Activated T-cell treated with anti-CD3 and anti-CD28 coated beads, Interleukin-2, amount 50 U/mL, for 72 hours (primary cell): ENCODE results near the gene RRAD. TPM values are rescaled to one million over a fixed set of nuclear protein-coding genes. Genes with fewer than 3 reads are reported as not detected.

ENCODE experiments used
- ATAC-seq, 2 donors: fragments of 150-1000 bp; cut with Tn5 transposase; replicated peaks in 1 of 2; 2 replicates each; pipeline ENCODE4 v1.10.0; 2021; ENCODE audit warnings: moderate library complexity in 2 of 2, mild to moderate bottlenecking in 1 of 2
- DNase-seq, 2 donors: peaks; one replicate each; pipeline ENCODE4 v3.0.0; 2021 to 2022; ENCODE audit warnings: mixed read lengths in 1 of 2
- H3K27ac Mint-ChIP-seq: one replicate; pipeline ENCODE4 v1.8.0; 2022; ENCODE audit warnings: mild to moderate bottlenecking, moderate library complexity, mixed read lengths
- H3K27me3 Mint-ChIP-seq: one replicate; pipeline ENCODE4 v1.8.0; 2022; ENCODE audit warnings: low read depth, mixed read lengths
- H3K36me3 Mint-ChIP-seq, 2 donors: one replicate each; pipeline ENCODE4 v1.8.0; 2022; ENCODE audit warnings: mixed read lengths in 2 of 2, mild to moderate bottlenecking in 1 of 2; ENCODE audit not compliant: insufficient read depth in 2 of 2
- H3K4me1 Mint-ChIP-seq: one replicate; pipeline ENCODE4 v1.8.0; 2022; ENCODE audit warnings: low read depth, mixed read lengths
- H3K4me3 Mint-ChIP-seq, 2 donors: one replicate each; pipeline ENCODE4 v1.8.0; 2022; ENCODE audit warnings: mild to moderate bottlenecking in 2 of 2, mixed read lengths in 2 of 2, moderate library complexity in 2 of 2
- H3K9me3 Mint-ChIP-seq, 2 donors: one replicate each; pipeline ENCODE4 v1.8.0; 2022; ENCODE audit warnings: mixed read lengths in 2 of 2
- total RNA-seq, 2 donors: library from RNA; stranded (reverse); gene quantifications; one replicate each; pipeline ENCODE4 v1.2.3, GENCODE V29; 2022

RRAD gene
- total RNA-seq, 2 donors from 2014 or later = 1.6 to 3.1 TPM

DNA sequence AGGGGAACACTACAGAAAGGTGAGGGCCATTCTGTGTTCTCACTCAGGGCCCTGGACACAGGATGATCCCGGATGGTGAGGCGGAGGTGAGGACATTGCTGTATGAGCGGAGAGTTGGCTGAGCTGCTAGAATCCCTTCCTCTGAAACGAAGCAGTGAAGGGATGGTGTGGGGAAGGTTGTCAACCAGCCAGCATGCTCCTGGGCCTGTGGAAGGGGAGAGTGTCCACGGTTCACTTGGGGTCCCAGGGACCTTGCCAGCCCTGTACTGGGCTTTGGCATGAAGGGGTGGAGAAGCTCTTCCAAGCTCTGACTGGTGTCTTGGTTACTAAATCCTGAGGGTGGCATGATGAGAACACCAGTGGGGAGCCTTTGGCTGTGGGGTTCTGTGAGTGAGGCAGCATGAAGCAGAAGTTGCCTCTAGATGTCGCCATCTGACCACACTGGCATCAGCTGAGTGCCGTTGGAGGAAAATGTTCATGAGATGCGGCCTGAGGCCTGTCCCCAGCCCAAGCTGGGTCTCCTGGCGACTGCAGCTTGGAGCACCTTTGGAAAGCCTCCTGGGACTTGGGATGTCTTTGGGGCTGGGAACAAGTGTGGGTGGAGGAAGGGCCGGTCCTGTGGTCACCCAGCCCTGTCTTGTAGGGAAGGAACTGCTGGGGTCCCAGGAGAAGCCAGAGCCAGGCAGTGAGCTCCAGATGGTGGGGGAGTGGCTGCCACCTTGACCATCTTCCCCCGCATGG lies 30.2 kb downstream of the RRAD start:
- peaks cover 0 to 2% of the 10 kb centered on the region in 2 donors for H3K36me3 Mint-ChIP-seq
- DNase-seq (peak; percentile 66), ATAC-seq (peak; percentile 90 to 94)
- no peaks in the 10 kb centered on the region for H3K27me3 Mint-ChIP-seq
- no peak overlapping the region for H3K27ac Mint-ChIP-seq
- H3K4me3 Mint-ChIP-seq = no peak overlapping the region
- peaks cover 10% of the 10 kb centered on the region for H3K4me1 Mint-ChIP-seq
- H3K9me3 Mint-ChIP-seq = no peaks in the 10 kb centered on the region

DNA sequence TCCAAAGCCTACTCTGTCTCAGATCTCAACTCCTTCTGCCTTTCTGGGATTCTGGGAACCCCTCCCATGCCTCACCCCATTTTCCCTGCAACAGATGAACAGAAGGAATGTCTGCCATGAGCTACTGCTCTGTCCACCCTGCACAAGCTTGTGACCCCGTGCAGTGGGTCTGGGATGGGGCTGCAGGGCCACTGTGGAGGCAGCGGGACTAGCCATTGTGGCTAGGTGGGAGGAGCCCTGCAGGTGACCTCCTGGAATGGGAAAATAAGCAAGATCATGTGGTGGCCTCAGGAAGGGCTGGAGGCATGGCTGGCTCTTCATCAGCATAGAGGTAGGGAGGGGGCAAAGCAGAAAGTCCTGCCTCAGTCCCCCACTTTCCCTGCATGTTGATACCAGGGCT lies 31.3 kb downstream of the RRAD start:
- Mint-ChIP-seq H3K36me3 (peaks cover 0 to 5% of the 10 kb centered on the region in 2 donors), H3K4me1 (peaks cover 10% of the 10 kb centered on the region), H3K27me3 (no peaks in the 10 kb centered on the region), H3K4me3 (no peak overlapping the region), H3K9me3 (no peaks in the 10 kb centered on the region), H3K27ac (no peak overlapping the region)
- ATAC-seq = no peak
- no peak for DNase-seq

DNA sequence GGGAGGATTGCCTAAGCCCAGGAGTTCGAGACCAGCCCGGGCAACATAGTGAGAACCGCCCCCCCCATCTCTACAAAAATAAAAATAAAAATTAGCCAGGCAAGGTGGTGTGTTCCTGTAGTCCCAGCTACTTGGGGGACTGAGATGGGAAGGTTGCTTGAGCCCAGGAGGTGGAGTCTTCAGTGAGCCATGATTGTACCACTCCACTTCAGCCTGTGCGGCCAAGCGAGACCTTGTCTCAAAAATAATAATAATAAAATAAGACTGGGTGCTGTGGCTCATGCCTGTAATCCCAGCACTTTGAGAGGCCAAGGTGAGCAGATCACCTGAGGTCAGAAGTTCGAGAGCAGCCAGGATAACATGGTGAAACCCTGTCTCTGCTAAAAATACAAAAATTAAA lies 33.5 kb downstream of the RRAD start:
- ATAC-seq = no peak
- peaks cover 32% of the 10 kb centered on the region for H3K4me1 Mint-ChIP-seq
- H3K4me3 Mint-ChIP-seq = no peak overlapping the region
- DNase-seq = no peak
- H3K36me3 Mint-ChIP-seq = peaks cover 0 to 13% of the 10 kb centered on the region in 2 donors
- H3K27ac Mint-ChIP-seq = no peak overlapping the region
- H3K9me3 Mint-ChIP-seq = no peaks in the 10 kb centered on the region
- no peaks in the 10 kb centered on the region for H3K27me3 Mint-ChIP-seq

DNA sequence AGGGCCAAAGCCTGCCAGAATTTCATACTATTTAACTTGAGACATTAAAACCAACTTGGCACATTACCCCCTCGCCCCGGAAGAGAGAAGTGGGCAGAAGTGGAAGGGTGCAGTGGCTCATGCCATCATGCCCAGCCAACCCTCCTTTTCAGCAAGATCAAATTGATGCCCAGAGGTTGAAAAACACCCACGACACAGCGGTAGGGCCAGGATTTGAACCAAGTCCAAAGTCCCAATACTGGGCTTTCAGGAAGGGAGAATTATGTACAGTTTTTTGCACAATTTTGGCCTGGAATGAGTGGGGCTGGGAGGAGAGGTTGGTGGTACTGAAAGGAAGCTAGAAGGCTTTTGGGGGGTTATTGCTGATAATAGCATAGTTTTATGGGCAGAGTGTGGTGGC lies 34.0 kb downstream of the RRAD start:
- peaks cover 0 to 12% of the 10 kb centered on the region in 2 donors for H3K36me3 Mint-ChIP-seq
- ATAC-seq = no peak

DNA sequence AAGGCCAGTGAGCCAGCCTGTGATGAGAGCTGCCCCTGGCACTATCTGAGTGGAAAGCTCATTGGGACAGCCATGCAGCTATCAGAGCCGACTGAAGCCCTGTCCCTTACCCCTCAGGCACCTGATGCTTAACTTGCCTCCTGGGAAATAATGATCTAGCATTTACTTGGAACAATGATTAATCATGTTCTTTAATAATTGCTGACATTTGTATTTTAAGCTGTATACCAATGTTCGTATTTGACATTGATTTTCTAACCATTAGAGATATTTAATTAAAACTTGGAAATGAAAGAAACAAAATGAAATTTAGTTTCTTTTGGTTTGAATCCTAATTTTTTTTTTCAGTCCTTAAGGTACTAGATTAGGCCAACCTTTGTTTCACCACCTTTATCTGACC lies 34.5 kb downstream of the RRAD start:
- H3K27ac Mint-ChIP-seq = no peak overlapping the region
- DNase-seq = no peak
- no peak overlapping the region for H3K4me3 Mint-ChIP-seq
- ATAC-seq = no peak
- H3K4me1 Mint-ChIP-seq = peaks cover 35% of the 10 kb centered on the region
- H3K27me3 Mint-ChIP-seq = no peaks in the 10 kb centered on the region
- H3K9me3 Mint-ChIP-seq = no peaks in the 10 kb centered on the region
- H3K36me3 Mint-ChIP-seq = peaks cover 0 to 12% of the 10 kb centered on the region in 2 donors

More for the DNA sequence above, 34.0 kb downstream of the RRAD start:
- Mint-ChIP-seq H3K4me3 (no peak overlapping the region), H3K27ac (no peak overlapping the region), H3K27me3 (no peaks in the 10 kb centered on the region), H3K4me1 (peaks cover 33% of the 10 kb centered on the region), H3K9me3 (no peaks in the 10 kb centered on the region)
- no peak for DNase-seq

DNA sequence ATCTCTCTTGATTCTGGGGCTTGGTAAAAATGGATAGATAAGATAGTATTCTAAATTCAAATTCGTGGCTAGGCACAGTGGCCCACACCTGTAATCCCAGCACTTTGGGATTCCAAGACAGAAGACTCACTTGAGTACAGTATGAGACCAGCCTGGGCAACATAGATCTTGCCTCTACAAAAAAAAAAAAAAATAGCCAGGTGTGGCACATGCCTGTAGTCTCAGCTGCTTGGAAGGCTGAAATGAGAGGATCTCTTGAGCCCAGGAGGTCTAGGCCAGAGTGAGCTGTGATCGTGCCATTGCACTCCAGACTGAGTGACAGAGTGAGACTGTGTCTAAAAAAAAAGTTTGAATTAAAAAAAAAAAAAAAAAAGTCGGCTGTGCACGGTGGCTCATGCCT lies 35.7 kb downstream of the RRAD start:
- Mint-ChIP-seq H3K36me3 (peaks cover 0 to 12% of the 10 kb centered on the region in 2 donors), H3K4me1 (peaks cover 45% of the 10 kb centered on the region), H3K27ac (no peak overlapping the region), H3K9me3 (no peaks in the 10 kb centered on the region), H3K27me3 (no peaks in the 10 kb centered on the region), H3K4me3 (no peak overlapping the region)
- no peak for ATAC-seq
- no peak for DNase-seq

DNA sequence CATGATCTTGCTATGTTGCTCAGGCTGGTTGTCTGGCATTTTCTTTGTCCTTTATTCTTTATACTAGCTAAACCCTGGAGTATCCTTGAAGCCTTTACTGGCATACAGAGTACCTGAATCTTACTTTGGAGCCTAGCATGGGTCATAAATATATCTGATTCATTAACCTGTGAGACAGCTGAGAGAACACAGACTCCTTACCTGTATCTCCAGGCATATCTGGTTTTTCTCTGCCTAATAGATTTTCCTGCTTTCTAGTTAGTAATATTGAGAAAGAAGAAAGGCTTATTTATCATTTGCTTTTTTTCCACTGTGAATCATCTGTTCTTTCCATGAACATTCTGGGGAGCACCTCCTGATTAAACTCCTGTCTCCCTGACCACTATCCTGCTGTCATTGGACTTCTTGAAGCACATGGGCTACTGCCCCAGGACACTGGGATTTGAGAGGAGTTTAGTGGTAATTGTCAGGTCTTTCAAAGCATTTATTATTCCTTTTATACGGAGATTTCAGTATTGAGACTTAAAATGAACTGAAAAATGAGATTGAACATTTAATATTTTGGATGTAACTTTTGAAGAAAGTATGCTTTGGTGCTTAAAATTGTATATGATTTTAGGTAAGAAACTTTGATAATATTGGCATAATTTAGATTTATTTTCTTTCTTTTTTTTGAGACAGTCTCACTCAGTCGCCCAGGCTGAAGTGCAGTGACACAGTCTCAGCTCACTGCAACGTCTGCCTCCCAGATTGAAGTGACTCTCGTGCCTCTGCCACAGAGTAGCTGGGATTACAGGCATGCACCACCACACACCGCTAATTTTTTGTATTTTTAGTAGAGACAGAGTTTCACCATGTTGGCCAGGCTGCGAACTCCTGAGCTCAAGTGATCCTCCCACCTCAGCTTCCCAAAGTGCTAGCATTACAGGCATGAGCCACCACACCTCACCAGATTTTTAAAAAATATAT lies 36.4 kb downstream of the RRAD start:
- Mint-ChIP-seq H3K36me3 (peaks cover 3 to 16% of the 10 kb centered on the region in 2 donors), H3K9me3 (no peaks in the 10 kb centered on the region), H3K4me1 (peaks cover 45% of the 10 kb centered on the region), H3K27me3 (no peaks in the 10 kb centered on the region), H3K27ac (peak overlapping the region; percentile 83), H3K4me3 (peak overlapping the region in 1 of 2 donors; percentile 6)
- no peak for ATAC-seq
- no peak for DNase-seq

DNA sequence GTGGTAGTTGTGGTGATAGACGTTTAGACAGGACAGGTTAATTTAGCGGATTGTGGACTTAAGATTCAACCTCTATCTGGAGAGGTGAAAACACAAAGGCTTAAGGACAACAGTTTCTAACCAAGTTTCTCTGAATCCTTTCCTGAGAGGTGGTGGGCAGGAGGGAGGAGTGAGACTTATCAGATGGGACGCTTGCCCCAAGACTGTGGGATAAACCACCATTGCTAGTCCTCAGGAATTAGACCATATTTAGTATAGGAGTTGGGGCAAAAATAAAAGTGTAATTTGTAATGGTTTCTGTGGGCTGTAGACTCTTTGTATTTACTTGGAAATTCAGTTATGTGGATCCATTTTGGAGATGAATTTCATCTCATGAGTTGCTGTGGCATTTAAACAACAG lies 38.4 kb downstream of the RRAD start:
- ATAC-seq = no peak
- no peaks in the 10 kb centered on the region for H3K27me3 Mint-ChIP-seq
- H3K36me3 Mint-ChIP-seq = peaks cover 3 to 15% of the 10 kb centered on the region in 2 donors
- H3K9me3 Mint-ChIP-seq = no peaks in the 10 kb centered on the region
- peaks cover 46% of the 10 kb centered on the region for H3K4me1 Mint-ChIP-seq
- H3K4me3 Mint-ChIP-seq = no peak overlapping the region
- H3K27ac Mint-ChIP-seq = no peak overlapping the region
- no peak for DNase-seq

DNA sequence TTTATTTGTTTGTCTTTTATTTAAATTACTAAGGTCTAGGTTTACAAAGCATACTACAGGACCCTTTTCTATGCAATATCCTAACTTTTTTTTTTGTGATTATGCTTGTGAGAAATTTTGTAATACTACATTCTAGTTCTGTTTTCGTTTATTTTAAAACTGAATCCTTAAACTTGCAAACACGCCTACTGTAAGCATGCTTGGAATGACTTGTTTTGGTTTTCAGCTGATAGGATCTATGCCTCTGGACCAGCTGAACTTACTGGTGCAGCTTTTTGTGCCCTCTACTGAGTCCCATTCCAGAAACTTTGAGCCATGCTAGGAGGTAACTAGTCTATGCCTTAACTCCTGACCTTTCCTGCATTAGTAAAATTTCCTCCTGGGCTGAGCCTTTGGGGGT lies 39.0 kb downstream of the RRAD start:
- H3K27me3 Mint-ChIP-seq = no peaks in the 10 kb centered on the region
- peaks cover 3 to 15% of the 10 kb centered on the region in 2 donors for H3K36me3 Mint-ChIP-seq
- no peak for DNase-seq
- H3K9me3 Mint-ChIP-seq = no peaks in the 10 kb centered on the region
- no peak overlapping the region for H3K4me3 Mint-ChIP-seq
- H3K27ac Mint-ChIP-seq = no peak overlapping the region
- H3K4me1 Mint-ChIP-seq = peaks cover 50% of the 10 kb centered on the region
- ATAC-seq = no peak

DNA sequence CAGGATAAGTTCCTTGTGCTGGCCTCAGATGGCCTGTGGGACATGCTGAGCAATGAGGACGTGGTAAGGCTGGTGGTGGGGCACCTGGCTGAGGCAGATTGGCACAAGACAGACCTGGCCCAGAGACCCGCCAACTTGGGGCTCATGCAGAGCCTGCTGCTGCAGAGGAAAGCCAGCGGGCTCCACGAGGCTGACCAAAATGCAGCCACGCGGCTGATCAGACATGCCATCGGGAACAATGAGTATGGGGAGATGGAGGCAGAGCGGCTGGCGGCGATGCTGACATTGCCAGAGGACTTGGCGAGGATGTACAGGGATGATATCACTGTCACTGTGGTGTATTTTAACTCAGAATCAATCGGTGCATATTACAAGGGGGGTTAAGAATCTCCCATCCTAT lies 39.8 kb downstream of the RRAD start:
- peaks cover 50% of the 10 kb centered on the region for H3K4me1 Mint-ChIP-seq
- no peak for ATAC-seq
- H3K27ac Mint-ChIP-seq = no peak overlapping the region
- DNase-seq = no peak
- no peaks in the 10 kb centered on the region for H3K27me3 Mint-ChIP-seq
- H3K4me3 Mint-ChIP-seq = no peak overlapping the region
- no peaks in the 10 kb centered on the region for H3K9me3 Mint-ChIP-seq
- peaks cover 3 to 15% of the 10 kb centered on the region in 2 donors for H3K36me3 Mint-ChIP-seq

DNA sequence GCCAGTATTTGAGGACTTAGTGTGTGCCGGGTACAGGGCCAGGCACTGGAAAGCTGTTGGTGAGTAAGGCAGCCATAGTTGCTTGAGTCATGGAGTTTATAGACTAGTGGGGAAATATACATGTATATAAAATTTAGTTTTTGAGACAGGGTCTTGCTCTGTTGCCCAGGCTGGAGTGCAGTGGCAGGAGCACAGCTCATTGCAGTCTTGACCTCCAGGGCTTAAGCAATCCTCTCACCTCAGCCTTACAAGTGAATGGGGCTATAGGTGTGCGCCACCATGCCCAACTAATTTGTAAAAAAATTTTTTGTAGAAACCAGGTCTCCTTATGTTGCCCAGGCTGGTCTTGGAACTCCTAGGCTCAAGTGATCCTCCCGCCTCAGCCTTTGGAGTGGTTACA lies 42.6 kb downstream of the RRAD start:
- Mint-ChIP-seq H3K4me3 (no peak overlapping the region), H3K27me3 (no peaks in the 10 kb centered on the region), H3K4me1 (peaks cover 65% of the 10 kb centered on the region), H3K9me3 (peaks cover 0 to 2% of the 10 kb centered on the region in 2 donors), H3K36me3 (peaks cover 7 to 9% of the 10 kb centered on the region in 2 donors), H3K27ac (no peak overlapping the region)
- DNase-seq (no peak), ATAC-seq (no peak)

DNA sequence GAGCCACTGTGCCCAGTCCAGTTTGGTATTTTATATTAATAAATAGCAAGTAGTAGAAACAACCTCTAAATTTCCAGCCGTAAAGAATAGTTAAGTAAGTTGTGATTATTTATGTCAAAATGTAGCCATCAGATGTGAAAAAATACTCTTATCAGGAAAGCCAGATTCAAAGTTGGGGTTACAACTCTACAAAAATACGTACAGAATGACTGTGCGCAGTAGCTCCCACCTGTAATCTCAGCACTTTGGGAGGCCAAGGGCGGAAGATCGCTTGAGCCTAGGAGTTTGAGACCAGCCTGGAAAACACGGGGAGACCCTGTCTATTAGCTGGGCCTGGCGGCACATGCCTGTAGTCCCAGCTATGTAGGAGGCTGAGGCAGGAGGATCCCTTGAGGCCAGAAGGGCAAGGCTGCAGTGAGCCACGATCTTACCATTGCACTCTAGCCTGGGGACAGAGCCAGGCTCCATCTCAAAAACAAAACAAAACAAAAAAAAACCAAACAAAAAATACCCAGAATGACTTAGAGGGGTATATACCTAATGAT lies 43.3 kb downstream of the RRAD start:
- Mint-ChIP-seq H3K36me3 (peaks cover 7% of the 10 kb centered on the region in 2 donors), H3K4me3 (peak overlapping the region; percentile 78 to 100), H3K27ac (no peak overlapping the region), H3K9me3 (peaks cover 0 to 2% of the 10 kb centered on the region in 2 donors), H3K27me3 (no peaks in the 10 kb centered on the region), H3K4me1 (peaks cover 61% of the 10 kb centered on the region)
- ATAC-seq (no peak), DNase-seq (no peak)

DNA sequence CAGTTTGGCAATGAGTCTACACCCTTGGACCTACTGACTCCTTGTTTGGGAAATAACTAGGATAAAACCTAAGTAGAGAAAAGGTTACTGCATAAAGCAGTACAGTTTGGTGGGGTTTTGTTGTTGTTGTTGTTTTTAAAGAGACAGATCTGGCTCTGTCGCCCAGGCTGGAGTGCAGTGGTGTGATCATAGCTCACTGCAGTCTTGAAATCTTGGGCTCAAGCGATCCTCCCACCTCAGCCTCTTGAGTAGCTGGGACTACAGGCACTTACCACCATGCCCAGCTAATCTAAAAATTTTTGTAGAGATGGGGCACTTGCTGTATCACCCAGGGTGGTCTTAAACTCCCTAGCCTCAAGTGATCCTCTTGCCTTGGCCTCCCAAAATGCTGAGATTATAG lies 43.8 kb downstream of the RRAD start:
- no peak for ATAC-seq
- Mint-ChIP-seq H3K27ac (no peak overlapping the region), H3K4me1 (peaks cover 57% of the 10 kb centered on the region), H3K27me3 (no peaks in the 10 kb centered on the region), H3K4me3 (peak overlapping the region; percentile 78 to 100), H3K36me3 (peaks cover 7% of the 10 kb centered on the region in 2 donors), H3K9me3 (peaks cover 0 to 2% of the 10 kb centered on the region in 2 donors)
- no peak for DNase-seq
